Duodenal mucosa (tissue), 2 donors: ENCODE measurements around the gene KCNH6.

Experiments
- H3K27ac ChIP-seq: one replicate; pipeline ENCODE4 v1.7.0; 2013; ENCODE audit warnings: low read depth, low read length
- H3K27me3 ChIP-seq, 2 donors: one replicate each; pipeline ENCODE4 v1.7.0; 2013; ENCODE audit warnings: low read length in 2 of 2, control low read depth in 1 of 2; ENCODE audit not compliant: insufficient read depth in 2 of 2, control insufficient read depth in 1 of 2
- H3K36me3 ChIP-seq, 2 donors: one replicate each; pipeline ENCODE4 v1.7.0; 2013; ENCODE audit warnings: low read length in 2 of 2, control low read depth in 1 of 2; ENCODE audit not compliant: insufficient read depth in 2 of 2, control insufficient read depth in 1 of 2
- H3K4me1 ChIP-seq, 2 donors: one replicate each; pipeline ENCODE4 v1.7.0; 2013; ENCODE audit warnings: low read length in 2 of 2, control low read depth in 1 of 2; ENCODE audit not compliant: insufficient read depth in 2 of 2, control insufficient read depth in 1 of 2
- H3K4me3 ChIP-seq, 2 donors: one replicate each; pipeline ENCODE4 v1.7.0; 2013; ENCODE audit warnings: low read length in 2 of 2, low read depth in 1 of 2
- H3K9ac ChIP-seq, 2 donors: one replicate each; pipeline ENCODE4 v1.7.0; 2013; ENCODE audit warnings: low read length in 2 of 2, low read depth in 1 of 2
- H3K9me3 ChIP-seq, 2 donors: one replicate each; pipeline ENCODE4 v1.7.0; 2013; ENCODE audit warnings: low read length in 2 of 2, control low read depth in 1 of 2; ENCODE audit not compliant: control insufficient read depth in 1 of 2

Gene KCNH6

DNA sequence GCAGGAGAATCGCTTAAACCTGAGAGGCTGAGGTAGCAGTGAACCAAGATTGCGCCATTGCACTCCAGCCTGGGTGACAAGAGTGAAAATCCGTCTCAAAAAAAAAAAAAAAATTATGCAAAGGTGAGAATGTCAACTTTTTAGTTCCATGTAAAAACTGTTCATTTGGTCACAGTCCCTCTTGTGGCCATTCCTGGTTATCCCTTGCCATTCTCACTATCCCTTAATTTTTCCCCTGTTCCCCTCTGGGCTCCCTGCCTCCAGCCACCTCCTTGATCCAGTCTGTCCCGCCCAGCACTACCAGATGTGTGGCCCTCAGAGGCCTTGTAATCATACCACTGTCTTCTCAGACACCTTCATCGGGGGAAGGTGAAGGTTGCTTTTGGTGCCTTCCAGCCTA is 50.5 kb downstream of the KCNH6 start:
- Histone ChIP-seq H3K36me3 (peaks cover 2 to 4% of the 10 kb centered on the region in 2 donors), H3K9me3 (no peaks in the 10 kb centered on the region), H3K9ac (no peak overlapping the region), H3K4me3 (no peak overlapping the region), H3K4me1 (no peaks in the 10 kb centered on the region), H3K27ac (no peak overlapping the region), H3K27me3 (no peaks in the 10 kb centered on the region)

DNA sequence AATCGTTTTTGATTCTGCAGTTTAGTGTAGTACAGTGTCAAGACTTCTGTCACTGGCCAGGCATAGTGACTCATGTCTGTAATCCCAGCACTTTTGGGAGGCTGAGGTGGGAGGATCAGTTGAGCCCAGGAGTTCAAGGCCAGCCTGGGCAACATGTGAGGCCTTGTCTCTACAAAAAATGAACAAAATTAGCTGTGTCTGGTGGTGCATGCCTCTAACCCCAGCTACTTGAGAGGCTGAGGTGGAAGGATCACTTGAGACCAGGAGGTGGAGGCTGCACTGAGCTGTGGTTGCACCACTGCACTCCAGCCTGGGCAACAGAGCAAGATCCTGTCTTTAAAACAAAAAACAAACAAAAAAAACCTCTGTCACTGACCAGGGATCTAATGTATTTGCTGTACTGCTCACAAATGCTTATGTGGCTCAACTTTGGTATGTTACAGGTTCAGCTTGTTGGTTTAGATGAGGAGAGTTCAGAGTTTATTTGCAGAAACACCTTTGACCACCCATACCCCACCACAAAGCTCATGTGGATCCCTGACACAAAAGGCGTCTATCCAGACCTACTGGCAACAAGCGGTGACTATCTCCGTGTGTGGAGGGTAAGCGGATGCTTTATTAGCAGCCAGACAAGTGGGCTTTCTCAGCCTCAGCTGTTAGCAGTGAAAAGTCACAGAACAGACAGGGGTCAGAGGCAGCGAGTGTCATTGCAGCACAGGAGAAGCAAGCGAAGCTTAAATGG is 55.0 kb downstream of the KCNH6 start:
- Histone ChIP-seq H3K27ac (no peak overlapping the region), H3K4me3 (no peak overlapping the region), H3K9me3 (no peaks in the 10 kb centered on the region), H3K9ac (no peak overlapping the region), H3K4me1 (no peaks in the 10 kb centered on the region), H3K36me3 (peaks cover 28 to 37% of the 10 kb centered on the region in 2 donors), H3K27me3 (no peaks in the 10 kb centered on the region)

DNA sequence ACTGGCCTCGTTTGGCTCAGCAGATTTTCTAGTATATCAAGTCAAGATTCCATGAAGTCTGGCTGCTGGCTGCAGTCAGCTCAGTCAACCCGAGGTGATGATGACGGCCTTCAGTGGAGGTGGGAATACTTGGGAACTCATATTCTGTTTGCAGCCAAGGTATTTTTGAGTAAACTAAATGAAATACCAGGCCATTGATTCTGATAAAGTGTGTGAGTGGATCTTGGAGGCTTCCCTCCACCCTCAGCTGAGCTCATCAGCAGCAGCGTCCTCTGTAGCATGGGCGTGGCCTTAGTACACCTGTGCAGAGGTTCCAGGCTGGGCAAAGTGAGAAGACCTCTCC is 55.6 kb downstream of the KCNH6 start:
- no peak overlapping the region for H3K9ac ChIP-seq
- H3K27ac ChIP-seq, result no peak overlapping the region
- H3K4me3 ChIP-seq, result no peak overlapping the region
- no peaks in the 10 kb centered on the region for H3K4me1 ChIP-seq
- peaks cover 33 to 42% of the 10 kb centered on the region in 2 donors for H3K36me3 ChIP-seq
- H3K27me3 ChIP-seq, result no peaks in the 10 kb centered on the region
- H3K9me3 ChIP-seq, result no peaks in the 10 kb centered on the region

DNA sequence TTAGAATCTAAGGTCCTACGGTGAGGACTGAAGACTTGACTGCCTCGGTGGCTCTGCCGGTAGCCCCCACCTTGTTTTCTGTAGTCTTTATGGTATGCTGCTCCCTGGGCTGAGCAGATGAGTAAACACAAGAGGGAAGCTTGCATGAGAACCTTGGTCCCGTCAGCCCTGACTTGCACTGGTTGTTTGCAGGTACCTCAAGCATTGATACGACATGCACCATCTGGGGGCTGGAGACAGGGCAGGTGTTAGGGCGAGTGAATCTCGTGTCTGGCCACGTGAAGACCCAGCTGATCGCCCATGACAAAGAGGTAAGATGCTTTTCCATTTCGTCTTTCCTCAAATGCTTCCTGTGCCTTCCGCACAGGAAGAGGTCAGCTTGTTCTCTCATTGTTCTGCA is 56.5 kb downstream of the KCNH6 start:
- no peak overlapping the region for H3K9ac ChIP-seq
- H3K4me3 ChIP-seq, result no peak overlapping the region
- H3K36me3 ChIP-seq, result peaks cover 36 to 47% of the 10 kb centered on the region in 2 donors
- no peak overlapping the region for H3K27ac ChIP-seq
- no peaks in the 10 kb centered on the region for H3K9me3 ChIP-seq
- no peaks in the 10 kb centered on the region for H3K27me3 ChIP-seq
- H3K4me1 ChIP-seq, result no peaks in the 10 kb centered on the region

DNA sequence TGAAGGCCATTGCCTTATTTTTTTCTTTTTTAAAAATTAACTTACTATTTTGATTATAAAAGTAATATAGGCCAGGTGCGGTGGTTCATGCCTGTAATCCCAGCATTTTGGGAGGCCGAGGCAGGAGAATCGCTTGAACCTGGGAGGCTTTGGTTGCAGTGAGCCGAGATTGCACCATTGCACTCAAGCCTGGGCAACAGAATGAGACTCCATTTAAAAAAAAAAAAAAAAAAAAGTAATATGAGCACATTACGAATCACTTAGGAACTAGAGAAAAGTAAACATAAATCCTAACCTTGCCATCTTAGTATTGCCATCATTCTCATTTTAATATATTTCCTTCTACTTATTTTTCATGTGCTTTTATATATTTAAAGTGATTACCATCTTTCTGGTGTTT is 64.6 kb downstream of the KCNH6 start:
- H3K4me1 ChIP-seq, result no peaks in the 10 kb centered on the region
- no peak overlapping the region for H3K4me3 ChIP-seq
- no peak overlapping the region for H3K27ac ChIP-seq
- no peaks in the 10 kb centered on the region for H3K9me3 ChIP-seq
- no peaks in the 10 kb centered on the region for H3K27me3 ChIP-seq
- no peak overlapping the region for H3K9ac ChIP-seq
- peaks cover 53 to 78% of the 10 kb centered on the region in 2 donors for H3K36me3 ChIP-seq

DNA sequence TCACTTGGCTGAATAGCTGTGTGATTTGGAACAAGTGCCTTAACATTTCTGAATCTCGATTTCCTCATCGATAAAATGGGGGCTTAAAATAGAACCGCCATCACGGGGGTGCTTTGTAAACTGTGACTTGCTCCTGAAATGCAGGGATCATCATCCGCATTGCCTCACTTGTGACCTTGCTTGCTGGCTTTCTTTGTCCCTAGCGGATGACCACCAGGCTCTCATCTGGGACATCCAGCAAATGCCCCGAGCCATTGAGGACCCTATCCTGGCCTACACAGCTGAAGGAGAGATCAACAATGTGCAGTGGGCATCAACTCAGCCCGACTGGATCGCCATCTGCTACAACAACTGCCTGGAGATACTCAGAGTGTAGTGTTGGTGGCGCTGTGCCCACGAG is 65.6 kb downstream of the KCNH6 start:
- Histone ChIP-seq H3K27ac (no peak overlapping the region), H3K9me3 (no peaks in the 10 kb centered on the region), H3K4me1 (no peaks in the 10 kb centered on the region), H3K36me3 (peaks cover 43 to 73% of the 10 kb centered on the region in 2 donors), H3K27me3 (no peaks in the 10 kb centered on the region), H3K4me3 (no peak overlapping the region), H3K9ac (no peak overlapping the region)

DNA sequence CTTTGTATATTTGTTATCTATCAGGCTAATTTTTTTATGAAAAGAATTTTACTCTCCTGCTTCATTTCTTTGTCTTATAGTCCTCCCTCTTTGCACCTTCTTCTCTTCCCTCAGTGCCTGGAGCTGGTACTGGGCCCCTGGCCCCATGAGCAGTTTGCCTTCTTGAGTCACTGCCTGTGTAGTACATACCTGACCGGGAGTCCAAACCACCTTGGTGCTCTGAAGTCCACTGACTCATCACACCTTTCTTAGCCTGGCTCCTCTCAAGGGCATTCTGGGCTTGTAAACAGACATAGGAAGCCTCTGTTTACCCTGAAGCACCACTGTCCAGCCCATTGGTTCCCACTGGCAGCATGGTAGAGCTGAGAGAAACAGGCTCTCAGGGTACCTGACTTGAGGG is 66.5 kb downstream of the KCNH6 start:
- no peaks in the 10 kb centered on the region for H3K27me3 ChIP-seq
- H3K9ac ChIP-seq, result no peak overlapping the region
- H3K9me3 ChIP-seq, result no peaks in the 10 kb centered on the region
- no peak overlapping the region for H3K4me3 ChIP-seq
- H3K36me3 ChIP-seq, result peaks cover 40 to 68% of the 10 kb centered on the region in 2 donors
- H3K27ac ChIP-seq, result no peak overlapping the region
- H3K4me1 ChIP-seq, result no peaks in the 10 kb centered on the region

DNA sequence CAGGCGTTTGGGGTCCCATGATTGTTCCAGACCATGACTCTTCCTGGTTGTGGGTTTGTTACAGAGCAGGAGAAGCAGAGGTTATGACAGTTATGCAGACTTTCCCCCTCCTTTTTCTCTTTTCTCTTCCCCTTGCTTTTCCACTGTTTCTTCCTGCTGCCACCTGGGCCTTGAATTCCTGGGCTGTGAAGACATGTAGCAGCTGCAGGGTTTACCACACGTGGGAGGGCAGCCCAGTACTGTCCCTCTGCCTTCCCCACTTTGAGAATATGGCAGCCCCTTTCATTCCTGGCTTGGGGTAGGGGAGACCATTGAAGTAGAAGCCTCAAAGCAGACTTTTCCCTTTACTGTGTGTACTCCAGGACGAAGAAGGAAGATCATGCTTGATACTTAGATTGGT is 69.6 kb downstream of the KCNH6 start:
- no peak overlapping the region for H3K4me3 ChIP-seq
- H3K27me3 ChIP-seq, result no peaks in the 10 kb centered on the region
- no peak overlapping the region for H3K27ac ChIP-seq
- H3K4me1 ChIP-seq, result no peaks in the 10 kb centered on the region
- H3K36me3 ChIP-seq, result peaks cover 30 to 43% of the 10 kb centered on the region in 2 donors
- no peak overlapping the region for H3K9ac ChIP-seq
- H3K9me3 ChIP-seq, result no peaks in the 10 kb centered on the region

DNA sequence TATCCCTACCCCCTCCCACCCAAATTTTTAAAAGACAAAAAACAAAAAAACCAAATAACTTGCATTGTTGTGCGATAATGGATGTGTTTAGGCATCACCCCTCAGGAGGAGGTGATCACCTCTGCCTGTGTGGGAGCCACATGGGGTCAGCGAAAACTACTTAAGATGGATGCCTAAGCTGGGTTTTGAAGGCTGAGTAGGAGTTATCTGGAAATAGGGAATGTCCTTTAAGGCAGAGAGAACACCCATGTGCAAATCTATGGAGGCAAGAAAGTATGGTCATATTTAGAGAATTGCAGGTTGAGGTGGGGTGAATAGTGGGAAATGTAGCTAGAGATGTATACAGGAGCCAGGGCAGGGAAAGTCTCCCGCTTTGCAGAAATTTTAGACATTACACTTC is 72.0 kb downstream of the KCNH6 start:
- peaks cover 5 to 7% of the 10 kb centered on the region in 2 donors for H3K4me1 ChIP-seq
- no peak overlapping the region for H3K9ac ChIP-seq
- no peak overlapping the region for H3K4me3 ChIP-seq
- no peaks in the 10 kb centered on the region for H3K9me3 ChIP-seq
- no peak overlapping the region for H3K27ac ChIP-seq
- no peaks in the 10 kb centered on the region for H3K27me3 ChIP-seq
- H3K36me3 ChIP-seq, result peaks cover 13 to 26% of the 10 kb centered on the region in 2 donors
